GM19099 (cell line): ENCODE data around the gene SPARC.

Experiments used
- POLR2A ChIP-seq: IDR thresholded peaks from 3 replicates; pipeline ENCODE4 v1.6.1; 2011; ENCODE audit warnings: low read depth; ENCODE audit not compliant: insufficient read length; ENCODE audit errors: extremely low read depth

SPARC gene

DNA sequence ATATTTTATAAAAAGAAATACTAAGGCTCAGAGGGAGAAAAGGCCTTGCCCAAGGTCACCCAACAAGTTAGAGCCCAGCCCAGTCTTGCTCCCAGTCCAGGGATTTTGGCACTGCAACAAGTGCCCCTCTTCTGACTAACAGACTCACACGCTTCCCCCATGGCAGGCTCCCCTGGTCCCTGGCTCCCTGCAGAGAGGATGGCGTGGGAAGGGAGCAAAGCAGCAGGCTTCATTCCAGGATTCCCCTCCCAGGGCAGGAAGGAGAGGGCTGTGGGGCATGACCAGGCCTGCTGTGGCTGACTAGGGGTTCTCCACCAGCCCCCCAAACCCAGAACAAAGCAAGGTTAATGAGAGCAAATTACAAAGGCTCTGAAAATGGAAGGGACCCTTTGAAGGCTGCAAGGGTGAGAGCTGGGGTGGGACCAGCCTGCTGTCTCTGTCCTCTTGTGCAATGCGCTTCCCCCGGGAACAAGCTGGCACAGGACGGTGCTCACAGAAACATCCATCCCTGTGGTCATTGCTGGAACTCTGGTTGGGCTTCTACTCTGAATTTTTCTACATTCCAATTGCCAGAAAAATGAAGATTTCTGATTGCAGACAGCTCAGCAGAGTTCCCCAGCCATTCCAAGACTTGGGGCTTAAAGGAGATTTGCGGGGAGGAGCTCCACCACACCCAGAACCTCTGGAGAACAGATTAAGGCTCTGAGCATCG, 58.4 kb downstream of the SPARC start:
- TF ChIP-seq POLR2A = no peak

DNA sequence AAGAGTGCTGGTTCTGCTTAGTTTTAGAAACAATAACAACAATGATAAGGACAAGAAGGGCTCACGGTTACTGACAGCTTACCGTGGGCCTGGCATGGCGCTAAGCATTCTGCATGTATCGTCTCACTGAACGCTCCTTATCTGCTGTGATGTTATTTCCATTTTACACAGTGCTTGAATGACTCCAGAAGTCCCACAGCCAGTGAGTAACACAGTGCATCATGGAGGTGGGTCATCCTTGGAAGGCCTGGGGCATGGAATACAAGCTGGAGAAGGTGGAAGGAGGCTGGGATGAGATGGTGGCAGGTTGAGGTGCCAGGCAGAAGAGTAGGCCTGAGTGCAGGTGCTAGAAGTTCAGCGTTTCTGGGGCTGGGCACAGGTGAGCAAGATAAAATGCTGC, 59.1 kb downstream of the SPARC start:
- TF ChIP-seq POLR2A = no peak

DNA sequence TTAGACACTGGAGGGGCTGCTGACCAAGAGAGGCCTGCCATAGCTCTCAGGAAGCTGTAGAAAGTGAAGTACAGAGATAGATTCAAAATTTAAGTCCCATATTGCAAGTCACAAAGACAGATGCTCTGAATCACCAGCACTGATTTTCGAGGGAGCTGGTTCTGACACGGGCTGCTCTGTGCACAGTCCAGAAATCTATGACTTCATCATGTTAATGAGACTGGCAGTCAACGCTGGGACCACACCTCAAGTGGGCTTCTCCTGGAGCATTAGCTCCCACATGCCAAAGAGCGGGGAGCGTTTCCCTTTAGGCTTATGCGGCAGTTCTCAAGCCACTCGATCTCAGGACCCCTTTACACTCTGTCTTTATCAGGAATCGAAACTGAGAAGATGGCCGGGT, 61.4 kb downstream of the SPARC start:
- TF ChIP-seq POLR2A = no peak

DNA sequence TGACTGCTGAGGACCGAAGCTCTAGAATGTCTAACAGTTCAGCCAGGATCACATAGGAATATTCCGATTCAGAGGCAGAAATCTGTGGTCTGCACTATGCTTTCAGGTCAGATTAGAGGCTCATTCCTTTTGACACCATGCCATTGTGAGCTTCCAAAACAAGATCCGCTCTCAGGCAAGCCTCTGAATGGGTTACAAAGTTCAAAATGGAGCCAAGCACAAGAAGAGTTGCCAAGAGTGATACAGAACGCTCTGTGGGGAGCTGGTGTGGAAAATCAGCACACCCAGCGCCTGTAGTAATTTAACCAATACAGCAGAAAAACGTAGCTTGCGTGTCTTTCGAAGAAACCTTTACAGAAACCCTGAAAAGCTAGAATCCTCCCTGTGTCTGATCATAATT, 62.2 kb downstream of the SPARC start:
- TF ChIP-seq POLR2A = no peak

DNA sequence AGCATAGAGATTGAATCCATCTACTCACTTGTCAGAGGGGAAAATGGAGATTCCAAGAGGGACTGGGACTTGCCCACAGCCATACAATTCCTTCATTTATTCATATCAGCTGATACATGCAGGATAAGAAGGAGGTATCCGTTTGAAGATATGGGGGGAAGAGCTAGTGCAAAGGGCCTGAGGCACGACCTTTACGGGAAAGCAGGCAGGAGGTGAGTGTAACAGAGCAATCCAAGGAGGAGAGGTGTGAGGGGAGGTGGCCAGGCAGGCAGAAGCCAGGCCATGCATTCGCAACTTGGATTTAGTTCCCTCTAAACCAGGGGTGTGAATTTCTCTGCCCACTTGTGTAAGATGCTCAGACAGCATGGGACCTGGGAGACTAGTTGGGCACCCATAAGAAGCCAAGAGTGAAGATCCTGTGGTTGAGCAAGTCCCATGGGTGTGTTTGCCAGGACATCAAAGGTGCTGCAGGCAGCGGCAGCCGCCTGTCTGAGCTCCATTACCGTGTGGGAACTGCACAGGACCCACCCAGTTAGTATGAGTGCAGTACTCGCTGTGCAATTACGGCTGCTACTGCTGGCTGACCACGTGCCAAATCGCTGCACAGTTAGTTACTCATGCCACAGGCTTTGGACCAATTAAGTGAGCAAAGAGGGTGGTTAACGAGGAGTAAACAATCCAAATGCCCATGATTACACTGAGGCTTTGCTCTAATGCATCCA, 64.2 kb downstream of the SPARC start:
- TF ChIP-seq POLR2A = no peak

DNA sequence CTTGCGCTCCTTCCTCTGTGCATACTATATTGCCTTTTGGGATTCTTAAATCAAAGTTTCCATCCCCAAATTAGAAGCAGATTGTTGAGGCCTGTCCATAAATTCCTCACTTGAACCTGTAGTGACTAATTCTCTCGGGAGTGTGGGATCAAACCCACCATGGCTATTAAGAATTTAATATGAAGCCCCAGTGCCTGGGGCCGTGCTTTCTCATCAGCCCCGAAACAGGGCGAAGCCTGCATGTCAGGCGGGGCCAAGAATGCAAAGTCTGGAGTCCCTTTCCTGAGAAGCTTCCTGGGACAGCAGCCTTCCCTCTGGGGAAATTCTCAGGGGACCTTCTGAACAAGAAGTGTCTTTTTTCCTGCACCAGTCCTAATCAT, 66.3 kb downstream of the SPARC start:
- TF ChIP-seq POLR2A = no peak

DNA sequence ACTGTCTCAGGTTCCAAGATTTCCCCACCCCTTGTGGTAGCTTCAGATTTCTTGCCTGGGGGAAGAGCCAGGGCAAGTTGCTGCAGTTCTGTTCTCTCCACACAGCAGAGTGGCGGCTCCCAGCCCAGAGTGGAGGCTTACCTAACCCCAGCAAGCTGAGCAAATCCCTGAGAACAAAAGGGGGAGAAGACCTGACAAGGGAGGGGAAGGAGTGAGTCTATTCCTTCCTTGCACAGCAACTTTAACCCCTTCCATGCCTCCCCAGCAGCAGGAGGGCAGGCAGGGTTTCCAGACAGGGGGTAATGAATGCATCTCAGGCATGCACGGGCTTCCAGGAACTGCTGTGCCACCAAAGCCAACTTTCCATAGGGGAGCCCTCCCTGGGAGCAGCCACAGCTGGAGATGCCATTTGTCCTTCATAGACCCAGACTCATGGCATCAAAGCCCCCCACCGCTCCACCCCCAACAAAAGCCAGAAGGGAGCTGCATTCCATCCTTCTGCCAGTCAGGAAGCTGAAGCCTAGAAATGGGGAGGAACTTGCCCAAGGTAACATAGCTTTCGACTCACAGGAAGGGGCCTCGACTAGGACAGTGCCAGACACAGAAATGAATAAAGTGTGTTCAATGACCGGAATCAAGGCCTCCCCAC, 66.8 kb downstream of the SPARC start:
- TF ChIP-seq POLR2A = no peak

DNA sequence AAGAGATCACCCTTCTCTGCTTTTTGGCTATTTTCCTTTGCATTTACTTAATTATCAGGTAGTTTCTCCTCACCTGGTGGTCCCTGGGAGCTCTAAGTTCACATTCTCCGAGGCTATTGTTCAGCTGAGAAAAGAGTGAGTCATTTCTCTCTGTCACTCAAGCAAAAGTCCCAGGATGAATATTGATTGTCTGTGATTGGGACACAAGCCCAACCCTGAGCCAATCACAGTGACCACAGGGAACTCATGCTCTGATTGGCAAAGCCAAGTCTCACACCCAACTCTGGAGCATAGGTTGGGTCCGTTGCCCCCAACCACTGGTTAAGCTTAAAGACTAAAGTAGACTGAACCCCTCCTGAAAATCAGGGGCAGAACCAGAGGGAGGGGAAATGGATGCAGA, 67.8 kb downstream of the SPARC start:
- TF ChIP-seq POLR2A = no peak

DNA sequence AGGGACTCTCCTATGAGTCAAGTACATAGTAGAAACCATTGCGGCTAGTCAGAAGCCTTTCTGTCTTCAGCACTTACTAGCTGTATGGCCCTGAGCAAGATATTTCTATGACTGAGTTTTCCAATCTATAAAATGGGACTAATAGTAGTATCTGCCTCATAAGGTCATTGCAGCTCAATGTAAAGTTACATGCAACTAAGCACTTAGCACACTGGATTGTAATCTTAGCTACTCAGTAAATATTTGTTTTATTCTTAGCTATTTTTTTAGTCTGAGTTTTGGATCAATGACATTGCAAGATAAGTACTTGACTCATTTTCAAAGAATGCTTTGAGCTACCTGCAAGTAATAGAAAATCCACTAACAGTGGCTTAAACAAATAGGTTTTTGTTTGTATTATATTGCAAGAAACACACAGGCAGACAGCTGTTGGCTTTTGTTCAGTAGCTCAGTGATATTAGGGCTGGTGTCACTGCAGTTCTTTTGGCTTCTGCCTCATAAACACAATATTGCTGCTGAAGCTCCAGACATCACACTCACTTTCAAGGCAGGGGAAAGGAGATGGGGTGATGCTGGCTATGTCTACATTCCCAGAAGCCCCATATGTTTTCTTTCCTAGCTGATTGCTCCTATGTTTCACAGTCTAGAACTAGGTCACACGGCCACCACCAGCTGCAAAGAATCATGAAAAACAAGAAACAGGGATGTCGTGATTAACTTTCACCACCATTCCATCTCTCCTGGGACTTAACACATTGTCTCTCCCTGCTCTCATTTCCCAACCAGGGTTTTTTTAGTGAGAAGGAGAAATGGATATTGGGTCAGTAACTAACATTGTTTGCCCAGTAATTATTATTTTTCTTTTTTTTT, 68.6 kb downstream of the SPARC start:
- no peak for TF ChIP-seq POLR2A

DNA sequence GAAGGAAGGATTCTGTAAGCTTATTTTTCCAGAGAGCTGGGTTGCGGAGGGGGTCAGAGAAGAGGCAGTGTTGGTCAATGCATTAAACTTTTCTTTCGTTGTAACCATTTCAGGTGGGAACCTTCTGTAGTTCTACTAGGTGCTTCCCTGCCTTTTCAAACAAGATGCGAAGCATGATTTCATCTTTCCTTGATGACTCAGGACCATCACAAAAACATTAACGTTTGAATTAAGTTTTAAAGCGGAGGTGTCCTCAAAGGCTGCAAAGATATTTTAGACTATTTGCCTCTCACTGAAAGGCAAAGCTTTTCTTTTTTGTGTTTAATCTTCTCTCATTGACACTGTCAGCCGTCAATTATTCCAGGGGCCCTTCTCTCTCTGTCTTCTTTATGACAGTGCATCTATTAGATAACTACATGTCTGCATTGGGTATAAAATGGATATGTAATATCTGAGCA, 69.3 kb downstream of the SPARC start:
- no peak for TF ChIP-seq POLR2A

DNA sequence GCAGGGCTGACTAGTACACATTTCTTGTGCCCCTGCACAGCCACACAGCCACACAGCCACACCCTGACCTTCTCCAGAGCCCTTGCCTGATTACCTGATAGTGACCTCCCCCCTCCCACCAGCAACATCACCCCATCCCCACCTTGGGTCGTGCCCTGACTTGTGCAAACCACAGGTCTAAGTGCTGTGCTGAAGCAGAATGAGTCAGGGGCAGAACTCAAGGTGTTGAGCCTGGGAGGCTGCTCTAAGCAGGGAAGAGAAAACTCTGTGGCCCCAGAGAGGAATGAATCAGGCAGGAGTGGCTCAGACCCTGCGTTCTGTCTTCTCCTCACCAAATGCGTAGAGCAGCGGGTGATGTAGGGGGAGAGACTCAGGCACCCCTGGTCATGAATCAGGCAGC, 71.3 kb downstream of the SPARC start:
- TF ChIP-seq POLR2A = no peak

DNA sequence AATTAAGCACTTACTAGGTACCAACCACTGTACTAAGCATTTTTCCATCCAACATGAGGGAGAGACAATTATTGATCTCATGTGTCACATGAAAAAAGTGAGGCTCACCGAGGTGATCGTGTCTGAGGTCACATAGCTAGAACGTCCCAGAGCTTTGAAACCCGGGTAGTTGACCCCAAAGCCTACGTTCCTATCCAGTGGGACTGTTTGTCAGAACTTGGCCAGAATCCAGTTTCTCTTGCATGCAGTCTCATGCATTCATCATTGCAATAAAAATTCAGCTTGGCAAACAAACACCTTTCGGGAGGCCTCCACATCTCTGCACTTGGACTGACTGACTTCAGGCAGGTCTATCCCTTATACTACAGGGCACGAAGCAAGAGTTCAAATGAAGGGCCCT, 72.2 kb downstream of the SPARC start:
- TF ChIP-seq POLR2A = no peak

DNA sequence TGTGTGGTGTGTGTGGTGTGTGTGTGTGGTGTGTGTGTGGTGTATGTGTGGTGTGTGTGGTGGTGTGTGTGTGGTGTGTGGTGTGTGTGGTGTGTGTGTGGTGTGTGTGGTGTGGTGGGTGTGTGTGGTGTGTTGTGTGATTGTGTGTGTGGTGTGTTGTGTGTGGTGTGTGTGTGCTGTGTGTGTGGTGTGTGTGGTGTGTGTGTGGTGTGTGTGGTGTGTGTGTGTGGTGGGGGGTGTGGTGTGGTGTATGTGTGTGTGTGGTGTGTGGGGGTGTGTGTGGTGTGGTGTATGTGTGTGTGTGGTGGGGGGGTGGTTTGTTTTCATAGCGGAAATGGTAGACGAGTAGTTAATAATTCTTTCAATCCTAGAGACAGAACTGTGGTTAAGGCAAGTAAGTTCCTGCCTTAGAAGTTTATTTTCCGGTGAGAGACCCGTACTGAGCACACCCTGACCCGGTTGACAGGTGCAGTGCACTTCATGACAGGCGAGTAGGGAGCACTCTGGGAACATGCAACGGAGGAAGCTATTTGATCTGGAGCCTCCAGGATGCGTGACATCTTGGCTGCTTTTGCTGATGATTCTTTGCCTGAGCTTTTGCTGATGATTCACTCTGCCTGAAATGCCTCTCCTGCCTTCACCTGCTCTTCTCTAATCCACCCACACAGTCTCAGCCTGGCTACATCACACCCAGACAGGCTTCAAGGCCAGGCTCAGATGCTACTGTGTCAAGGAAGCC, 73.9 kb downstream of the SPARC start:
- no peak for TF ChIP-seq POLR2A

DNA sequence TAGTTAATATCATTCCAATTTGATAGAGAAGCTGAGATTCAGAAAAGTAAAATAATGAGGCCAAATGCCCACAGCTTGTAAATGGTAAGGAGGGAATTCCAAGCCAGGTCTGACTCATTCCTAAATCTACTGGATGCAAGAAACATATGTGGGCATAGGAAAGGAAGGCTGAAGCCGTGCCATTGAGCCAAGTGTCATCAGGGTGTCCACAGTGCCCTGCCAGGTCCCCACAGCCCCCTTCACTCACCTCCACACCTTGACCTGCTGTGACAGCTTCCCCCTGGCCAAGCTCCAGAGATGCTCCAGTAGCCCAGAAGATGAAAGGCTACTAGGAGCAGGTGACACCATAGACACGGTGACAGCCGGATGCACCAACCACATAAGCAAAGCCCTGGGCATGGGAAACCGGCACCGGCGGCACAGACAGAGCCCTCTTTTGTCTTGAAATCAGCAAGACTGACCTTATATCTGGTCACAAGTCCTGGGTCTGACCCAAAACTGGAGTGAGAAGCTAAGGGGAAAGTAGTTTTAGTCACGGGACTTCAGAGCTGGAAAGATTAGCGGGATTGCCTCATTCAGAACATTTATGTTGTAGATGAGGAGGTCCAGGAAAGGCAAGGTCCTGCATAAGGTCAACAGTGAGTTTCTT, 75.5 kb downstream of the SPARC start:
- no peak for TF ChIP-seq POLR2A
